K562 (cell line): ENCODE results near the gene ZNF428. TPM values are rescaled to one million over a fixed set of nuclear protein-coding genes. Genes with fewer than 3 reads are reported as not detected.

Experiments
- CBFA2T2 ChIP-seq: fragments of 450-650 bp; conservative IDR thresholded peaks from 2 replicates; pipeline ENCODE4 v1.6.1; 2017; ENCODE audit warnings: mild to moderate bottlenecking
- CBX1 ChIP-seq: sonication (generic); IDR thresholded peaks from 2 replicates; pipeline ENCODE4 v1.6.1; 2016; ENCODE audit warnings: antibody characterized with exemption, low read depth, mild to moderate bottlenecking
- CC2D1A ChIP-seq: fragments of 450-650 bp; IDR thresholded peaks from 2 replicates; pipeline ENCODE4 v1.6.1; 2017; ENCODE audit warnings: mild to moderate bottlenecking
- COPS2 ChIP-seq: fragments of 450-650 bp; conservative IDR thresholded peaks from 2 replicates; pipeline ENCODE4 v1.6.1; 2016; ENCODE audit warnings: mild to moderate bottlenecking, moderate library complexity
- E2F4 ChIP-seq: sonication (generic); formaldehyde crosslinking; IDR thresholded peaks from 2 replicates; pipeline ENCODE4 v1.8.0; 2022; ENCODE audit warnings: mild to moderate bottlenecking, low read depth, missing genetic modification reagents
- ESRRB ChIP-seq: fragments of 250-450 bp; sonication (Bioruptor Pico); IDR thresholded peaks from 2 replicates; pipeline ENCODE4 v1.5.0; 2020; ENCODE audit warnings: mild to moderate bottlenecking, moderate library complexity, borderline replicate concordance
- FOSL1 ChIP-seq: fragments of 200-800 bp; sonication (Bioruptor generic); conservative IDR thresholded peaks from 2 replicates; pipeline ENCODE4 v1.6.1; 2016; ENCODE audit warnings: missing genetic modification characterization, missing compliant biosample characterization
- GTF3C2 ChIP-seq: IDR thresholded peaks from 3 replicates; pipeline ENCODE4 v1.6.1; 2011; ENCODE audit warnings: borderline replicate concordance, mild to moderate bottlenecking, moderate library complexity; ENCODE audit not compliant: insufficient read length; ENCODE audit errors: extremely low read depth
- HNRNPL ChIP-seq: fragments of 200-400 bp; formaldehyde crosslinking; IDR thresholded peaks from 2 replicates; pipeline ENCODE4 v1.6.1; 2017; ENCODE audit warnings: low read depth, mild to moderate bottlenecking, low read length
- HNRNPUL1 ChIP-seq: fragments of 200-400 bp; formaldehyde crosslinking; IDR thresholded peaks from 2 replicates; pipeline ENCODE4 v1.6.1; 2017; ENCODE audit warnings: low read length
- KDM4B ChIP-seq, 2 experiments: fragments of 450-650 bp in 1 of 2; sonication (generic) in 1 of 2; IDR thresholded peaks; 2 replicates each; pipeline ENCODE4 v1.6.1; 2016 to 2017; ENCODE audit warnings: borderline replicate concordance in 2 of 2, antibody characterized with exemption in 1 of 2, low read depth in 1 of 2, mild to moderate bottlenecking in 1 of 2
- PHF8 ChIP-seq: fragments of 200-600 bp; sonication (generic); IDR thresholded peaks from 2 replicates; pipeline ENCODE4 v1.6.1; 2012; ENCODE audit warnings: mixed run types, mild to moderate bottlenecking, inconsistent platforms, low read length, moderate library complexity, borderline replicate concordance
- PRMT5 ChIP-seq: sonication (generic); formaldehyde crosslinking; IDR thresholded peaks from 2 replicates; pipeline ENCODE4 v1.5.0; 2020; ENCODE audit warnings: missing genetic modification reagents
- RBM22 ChIP-seq: fragments of 200-400 bp; formaldehyde crosslinking; IDR thresholded peaks from 2 replicates; pipeline ENCODE4 v1.6.1; 2018; ENCODE audit warnings: low read length, low read depth; ENCODE audit not compliant: poor library complexity, severe bottlenecking
- SETDB1 ChIP-seq: IDR thresholded peaks from one replicate; pipeline ENCODE4 v1.6.1; 2012; ENCODE audit warnings: low read length, control low read depth, inconsistent platforms
- SMAD3 ChIP-seq: fragments of 450-650 bp; formaldehyde crosslinking; conservative IDR thresholded peaks from 2 replicates; pipeline ENCODE4 v1.4.0; 2020; ENCODE audit warnings: mild to moderate bottlenecking
- SUPT5H ChIP-seq: fragments of 450-650 bp; IDR thresholded peaks from 2 replicates; pipeline ENCODE4 v1.6.1; 2016
- TEAD4 ChIP-seq, 2 experiments: sonication (generic) in 1 of 2; formaldehyde crosslinking in 1 of 2; IDR thresholded peaks; 2 replicates each; pipeline versions ENCODE4 v1.6.1 to v1.8.0; 2012 to 2022; ENCODE audit warnings: borderline replicate concordance in 1 of 2, inconsistent platforms in 1 of 2, low read length in 1 of 2, mild to moderate bottlenecking in 1 of 2, missing genetic modification reagents in 1 of 2
- TFAM ChIP-seq: fragments of 250-450 bp; sonication (Bioruptor Pico); conservative IDR thresholded peaks from 2 replicates; pipeline ENCODE4 v1.5.0; 2021; ENCODE audit warnings: mild to moderate bottlenecking, moderate library complexity
- ZNF232 ChIP-seq: sonication (generic); formaldehyde crosslinking; IDR thresholded peaks from 2 replicates; pipeline ENCODE4 v1.8.0; 2022; ENCODE audit warnings: mild to moderate bottlenecking, missing genetic modification reagents
- ZNF507 ChIP-seq: conservative IDR thresholded peaks from 2 replicates; pipeline ENCODE4 v1.6.1; 2017; ENCODE audit warnings: missing genetic modification characterization, missing compliant biosample characterization
- ZNF586 ChIP-seq: fragments of 450-650 bp; formaldehyde crosslinking; conservative IDR thresholded peaks from 2 replicates; pipeline ENCODE4 v1.4.0; 2020; ENCODE audit warnings: mild to moderate bottlenecking, moderate library complexity
- polyA plus RNA-seq, 8 experiments: library from polyadenylated mRNA; depleted of rRNA in 4 of 8; stranded (reverse) in 5 of 8; unstranded in 3 of 8; fragments of >200 nt; fragmentation: Nextera tagmentation in 2 of 8; fragmentation: Illumina TruSeq in 1 of 8; extraction: Ambion mirVana in 2 of 8; extraction: Trizol in 1 of 8; gene quantifications; 2 replicates each; pipeline versions ENCODE4 v1.2.1 to v1.2.3, GENCODE V29; 2011 to 2014; ENCODE audit warnings: inconsistent platforms in 1 of 8, missing spikeins in 1 of 8
- total RNA-seq, 7 experiments: library from RNA; depleted of rRNA in 6 of 7; stranded (reverse); fragments of >200 nt in 6 of 7; fragmentation: Illumina TruSeq in 2 of 7; extraction: Trizol in 2 of 7; gene quantifications; 2 replicates each; pipeline versions ENCODE4 v1.2.1 to v1.2.3, GENCODE V29; 2011 to 2021; ENCODE audit warnings: low replicate concordance in 1 of 7

ZNF428 gene
- total and polyA plus RNA-seq, 9 of the 15 experiments (the other 6 are each of a cell fraction or from before 2014, with no cell fraction given) = 0.15 to 85.7 (median 15.9) TPM

GRCh38 chr19:43619262-43620060, at the start of gene ZNF428 (continued):
- TF ChIP-seq PRMT5 = no peak
- TF ChIP-seq HNRNPUL1 = no peak
- TF ChIP-seq ZNF507 (tag) = no peak
- TF ChIP-seq KDM4B (IDR thresholded peaks at IDR 0.05; ENCODE audit: borderline replicate concordance in 2 of 2, low read depth in 1 of 2) = peak in 1 of 2 experiments; percentile 32; a peak in 1 of 4 replicates
- peak; percentile 81 for TF ChIP-seq RBM22
- TF ChIP-seq SETDB1 = no peak
- no peak for TF ChIP-seq TFAM
- peak; percentile 63; the same call in 1 of the 2 replicates for TF ChIP-seq SMAD3 (CRISPR knock-in tag)
- peak; percentile 96 for TF ChIP-seq PHF8
- TF ChIP-seq CBFA2T2 = no peak
- TF ChIP-seq ESRRB (CRISPR knock-in tag) = no peak
- no peak for TF ChIP-seq ZNF232
- TF ChIP-seq SUPT5H = peak; percentile 85
- no peak for TF ChIP-seq CBX1
- no peak for TF ChIP-seq ZNF586
- TF ChIP-seq GTF3C2 = no peak
- no peak for TF ChIP-seq CC2D1A
- TF ChIP-seq E2F4 (CRISPR knock-in tag) = 0 out of 2 replicates have a peak, but pooled peaks have one; percentile 7
- TF ChIP-seq TEAD4 (IDR thresholded peaks at IDR 0.05; ENCODE audit: low read length) = no peak
- TF ChIP-seq TEAD4 (CRISPR knock-in tag; IDR thresholded peaks at IDR 0.05; ENCODE audit: borderline replicate concordance) = no peak
- no peak for TF ChIP-seq COPS2
- TF ChIP-seq FOSL1 (tag) = no peak; the same call in 1 of the 2 replicates
- no peak for TF ChIP-seq HNRNPL
